HCT116 (cell line): ENCODE measurements around the gene CCDC157. TPM values are rescaled to one million over a fixed set of nuclear protein-coding genes. Genes with fewer than 3 reads are reported as not detected.

Source experiments
- ATAC-seq: fragments of 200-7000 bp; cut with Tn5 transposase; 2 replicates; pipeline ENCODE4 v1.9.1; 2020; ENCODE audit warnings: mild to moderate bottlenecking, moderate library complexity
- BruUV-seq: library from RNA; stranded (reverse); fragments of 400-500 nt; replicated peaks from 2 replicates; lab custom pipeline; 2021; lab: Mats Ljungman, UMichigan
- CTCF ChIA-PET: fragments of 300-600 bp; sonication (Branson Sonifier 250); formaldehyde crosslinking; loops from one replicate; lab custom pipeline; 2021; ENCODE audit warnings: antibody characterized with exemption; lab: Charles Lee
- POLR2A ChIA-PET: fragments of 300-600, 350-600 bp; sonication (Branson Sonifier 250); formaldehyde crosslinking; loops from one replicate; lab custom pipeline; 2021; ENCODE audit warnings: antibody characterized with exemption; lab: Charles Lee
- RAD21 ChIA-PET, 2 experiments: fragments of 300-600 bp; sonication (Branson Sonifier 250); formaldehyde crosslinking; loops; one replicate each; lab custom pipeline; 2023; ENCODE audit warnings: low total read pairs in 2 of 2; ENCODE audit not compliant: uncharacterized antibody in 2 of 2, unreplicated experiment in 2 of 2, low non-redundant PET in 1 of 2; lab: Charles Lee
- DNase-seq: peaks from one replicate; pipeline ENCODE4 v3.0.0-alpha.2; 2010; ENCODE audit warnings: low read depth, low spot score
- H2AFZ ChIP-seq: fragments of 200-600 bp; shearing (Covaris generic), sonication (generic); 2 replicates; pipeline ENCODE4 v1.6.1; 2017; ENCODE audit warnings: low read depth, mixed run types, mixed read lengths, antibody characterized with exemption, low read length; ENCODE audit not compliant: poor library complexity, severe bottlenecking
- H3K27ac ChIP-seq: 2 replicates; pipeline ENCODE4 v1.5.1; 2012; ENCODE audit warnings: low read depth, low read length
- H3K27me3 ChIP-seq: fragments of 200-600 bp; sonication (generic); 2 replicates; pipeline ENCODE4 v1.6.1; 2016; ENCODE audit warnings: mixed run types, low read length, mixed read lengths; ENCODE audit not compliant: insufficient read depth
- H3K36me3 ChIP-seq, 2 experiments: fragments of 200-500 bp in 1 of 2; fragments of 200-600 bp in 1 of 2; sonication (Bioruptor generic) in 1 of 2; sonication (generic) in 1 of 2; 2 replicates each; pipeline versions ENCODE4 v1.5.1 to v1.6.1; 2014 to 2016; ENCODE audit warnings: low read length in 2 of 2, inconsistent platforms in 1 of 2, mixed read lengths in 1 of 2, mixed run types in 1 of 2; ENCODE audit not compliant: insufficient read depth in 2 of 2, control insufficient read depth in 1 of 2
- H3K4me1 ChIP-seq, 2 experiments: fragments of 200-600 bp in 1 of 2; sonication (generic) in 1 of 2; 2 replicates each; pipeline versions ENCODE4 v1.5.1 to v1.6.1; 2012 to 2017; ENCODE audit warnings: low read length in 2 of 2, inconsistent platforms in 1 of 2, mild to moderate bottlenecking in 1 of 2, mixed read lengths in 1 of 2, mixed run types in 1 of 2, moderate library complexity in 1 of 2; ENCODE audit not compliant: insufficient read depth in 2 of 2, control insufficient read depth in 1 of 2
- H3K4me2 ChIP-seq: fragments of 200-600 bp; sonication (generic); 2 replicates; pipeline ENCODE4 v1.6.1; 2017; ENCODE audit warnings: mixed run types, low read length, mixed read lengths
- H3K4me3 ChIP-seq, 2 experiments: fragments of 200-600 bp in 1 of 2; sonication (generic) in 1 of 2; replicated peaks in 1 of 2; 2 replicates each; pipeline ENCODE4 v1.5.1; 2011 to 2016; ENCODE audit warnings: low read length in 2 of 2, control low read depth in 1 of 2, low read depth in 1 of 2, mild to moderate bottlenecking in 1 of 2, mixed read lengths in 1 of 2, mixed run types in 1 of 2
- H3K79me2 ChIP-seq: fragments of 200-600 bp; sonication (generic); 2 replicates; pipeline ENCODE4 v1.6.1; 2017; ENCODE audit warnings: mild to moderate bottlenecking, mixed run types, low read length, moderate library complexity, mixed read lengths; ENCODE audit not compliant: insufficient read depth
- H3K9ac ChIP-seq: fragments of 200-600 bp; sonication (generic); 2 replicates; pipeline ENCODE4 v1.6.1; 2016; ENCODE audit warnings: low read length, mixed read lengths
- H3K9me2 ChIP-seq: fragments of 200-600 bp; sonication (generic), shearing (Covaris generic); 2 replicates; pipeline ENCODE4 v1.6.1; 2017; ENCODE audit warnings: mixed run types, mild to moderate bottlenecking, moderate library complexity; ENCODE audit not compliant: insufficient read depth
- H3K9me3 ChIP-seq, 2 experiments: fragments of 200-500 bp in 1 of 2; fragments of 200-600 bp in 1 of 2; sonication (Bioruptor generic) in 1 of 2; sonication (generic) in 1 of 2; 2 replicates each; pipeline ENCODE4 v1.6.1; 2014 to 2017; ENCODE audit warnings: low read length in 2 of 2, mixed read lengths in 2 of 2, inconsistent platforms in 1 of 2, low read depth in 1 of 2, mild to moderate bottlenecking in 1 of 2, mixed run types in 1 of 2, moderate library complexity in 1 of 2; ENCODE audit not compliant: control insufficient read depth in 1 of 2, insufficient read depth in 1 of 2
- H4K20me1 ChIP-seq: fragments of 200-600 bp; sonication (generic), shearing (Covaris generic); 2 replicates; pipeline ENCODE4 v1.6.1; 2017; ENCODE audit warnings: mixed run types, mild to moderate bottlenecking, moderate library complexity; ENCODE audit not compliant: insufficient read depth
- EGR1 ChIP-seq: IDR thresholded peaks from 2 replicates; pipeline ENCODE4 v1.6.1; 2012; ENCODE audit warnings: low read depth
- ELF1 ChIP-seq: IDR thresholded peaks from 2 replicates; pipeline ENCODE4 v1.6.1; 2012; ENCODE audit warnings: low read depth, borderline replicate concordance
- EZH2phosphoT487 ChIP-seq: fragments of 200-600 bp; IDR thresholded peaks from 2 replicates; pipeline ENCODE4 v1.6.1; 2018; ENCODE audit warnings: antibody characterized with exemption, borderline replicate concordance
- FOSL1 ChIP-seq: IDR thresholded peaks from 2 replicates; pipeline ENCODE4 v1.6.1; 2012; ENCODE audit warnings: low read depth
- JUND ChIP-seq: IDR thresholded peaks from 2 replicates; pipeline ENCODE4 v1.6.1; 2012
- RAD21 ChIP-seq: IDR thresholded peaks from 2 replicates; pipeline ENCODE4 v1.6.1; 2012; ENCODE audit warnings: low read depth, mild to moderate bottlenecking
- REST ChIP-seq: IDR thresholded peaks from 2 replicates; pipeline ENCODE4 v1.6.1; 2012; ENCODE audit warnings: low read depth
- SRF ChIP-seq: IDR thresholded peaks from 2 replicates; pipeline ENCODE4 v1.6.1; 2012; ENCODE audit warnings: low read depth
- ZFX ChIP-seq: fragments of 450-650 bp; IDR thresholded peaks from 2 replicates; pipeline ENCODE4 v1.6.1; 2017
- ZNF274 ChIP-seq: fragments of 200-500 bp; sonication (Bioruptor generic); IDR thresholded peaks from 2 replicates; pipeline ENCODE4 v1.6.1; 2014; ENCODE audit warnings: mild to moderate bottlenecking, low read depth, low read length, inconsistent platforms
- intact Hi-C: fragments of 100-400 bp; cut with micrococcal nuclease; formaldehyde crosslinking; loops from 2 replicates; pipeline ENCODE4 v1.10.0; 2022
- total RNA-seq: library from RNA; stranded (reverse); gene quantifications from one replicate; pipeline ENCODE4 v1.2.1, GENCODE V29; 2021; ENCODE audit not compliant: unreplicated experiment
- TF ChIP-seq, protein P1 (sequence below), 3 experiments: fragments of 200-600 bp in 1 of 3; sonication (generic) in 1 of 3; IDR thresholded peaks in 2 of 3; conservative IDR thresholded peaks in 1 of 3; 2 replicates each; pipeline ENCODE4 v1.5.1; 2012 to 2017; ENCODE audit warnings: low read depth in 2 of 3, low read length in 2 of 3, antibody characterized with exemption in 1 of 3, borderline replicate concordance in 1 of 3, control low read depth in 1 of 3, mild to moderate bottlenecking in 1 of 3, mixed read lengths in 1 of 3, mixed run types in 1 of 3, moderate library complexity in 1 of 3; ENCODE audit not compliant: insufficient read depth in 1 of 3

Gene CCDC157
- total RNA-seq, 1 experiment from 2014 or later: 2.1 TPM

GRCh38 chr22:30383061-30383460 is 26.3 kb downstream of the CCDC157 start:
- Histone ChIP-seq H3K9ac (no peak overlapping the region), H3K27ac (no peak overlapping the region), H3K36me3 (0 out of 4 replicates have a peak, but pooled peaks cover 0 to 4% of the 10 kb centered on the region in 2 experiments), H2AFZ (no peak overlapping the region), H3K4me2 (no peak overlapping the region), H3K9me2 (no peaks in the 10 kb centered on the region), H3K4me3 (no peak overlapping the region), H3K79me2 (no peaks in the 10 kb centered on the region), H3K4me1 (peaks cover 3 to 16% of the 10 kb centered on the region in 2 experiments; a peak in 3 of 4 replicates), H3K9me3 (no peaks in the 10 kb centered on the region), H3K27me3 (no peaks in the 10 kb centered on the region), H4K20me1 (no peaks in the 10 kb centered on the region)
- ChIA-PET CTCF (no interaction called here), POLR2A (interaction anchor here (1.2 kb wide), 1 partner anchor 27 kb away, joined by 4 read pairs; the partner anchor contains the start of genes CCDC157 and SF3A1), RAD21 (no interaction called here)
- TF ChIP-seq SRF: no peak
- no peak for TF ChIP-seq FOSL1
- no peak for TF ChIP-seq RAD21
- TF ChIP-seq JUND: no peak
- no peak for TF ChIP-seq ELF1
- TF ChIP-seq EGR1: no peak
- no peak for TF ChIP-seq ZFX
- TF ChIP-seq, protein P1, sequence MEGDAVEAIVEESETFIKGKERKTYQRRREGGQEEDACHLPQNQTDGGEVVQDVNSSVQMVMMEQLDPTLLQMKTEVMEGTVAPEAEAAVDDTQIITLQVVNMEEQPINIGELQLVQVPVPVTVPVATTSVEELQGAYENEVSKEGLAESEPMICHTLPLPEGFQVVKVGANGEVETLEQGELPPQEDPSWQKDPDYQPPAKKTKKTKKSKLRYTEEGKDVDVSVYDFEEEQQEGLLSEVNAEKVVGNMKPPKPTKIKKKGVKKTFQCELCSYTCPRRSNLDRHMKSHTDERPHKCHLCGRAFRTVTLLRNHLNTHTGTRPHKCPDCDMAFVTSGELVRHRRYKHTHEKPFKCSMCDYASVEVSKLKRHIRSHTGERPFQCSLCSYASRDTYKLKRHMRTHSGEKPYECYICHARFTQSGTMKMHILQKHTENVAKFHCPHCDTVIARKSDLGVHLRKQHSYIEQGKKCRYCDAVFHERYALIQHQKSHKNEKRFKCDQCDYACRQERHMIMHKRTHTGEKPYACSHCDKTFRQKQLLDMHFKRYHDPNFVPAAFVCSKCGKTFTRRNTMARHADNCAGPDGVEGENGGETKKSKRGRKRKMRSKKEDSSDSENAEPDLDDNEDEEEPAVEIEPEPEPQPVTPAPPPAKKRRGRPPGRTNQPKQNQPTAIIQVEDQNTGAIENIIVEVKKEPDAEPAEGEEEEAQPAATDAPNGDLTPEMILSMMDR (IDR thresholded peaks at IDR 0.05 in 2 of 3, conservative IDR thresholded peaks at IDR 0.05 in 1 of 3; ENCODE audit: borderline replicate concordance in 1 of 3, insufficient read depth in 1 of 3, low read depth in 2 of 3, low read length in 2 of 3): no peak
- no peak for TF ChIP-seq EZH2phosphoT487
- no peak for TF ChIP-seq ZNF274
- TF ChIP-seq REST: no peak
- ATAC-seq (no peak), DNase-seq (no peak)
- intact Hi-C loops: no loop called here
- BruUV-seq: no TSS peak
